WTC11 (cell line): ENCODE measurements around the gene KPNB1. TPM values are rescaled to one million over a fixed set of nuclear protein-coding genes. Genes with fewer than 3 reads are reported as not detected.

Experiments
- ATAC-seq: fragments of 200-7000 bp; cut with Tn5 transposase; 2 replicates; pipeline ENCODE4 v1.10.0; 2021; ENCODE audit warnings: mild to moderate bottlenecking, moderate library complexity
- CTCF ChIA-PET: fragments of 300-600 bp; sonication (Branson Sonifier 250); formaldehyde crosslinking; loops from one replicate; lab custom pipeline; 2021; ENCODE audit warnings: antibody characterized with exemption; lab: Charles Lee
- POLR2A ChIA-PET: fragments of 350-600 bp; sonication (Branson Sonifier 250); formaldehyde crosslinking; loops from one replicate; lab custom pipeline; 2021; ENCODE audit warnings: antibody characterized with exemption; lab: Charles Lee
- DNase-seq: peaks from one replicate; pipeline ENCODE4 v3.0.0; 2021; ENCODE audit warnings: low spot score
- H3K27ac Mint-ChIP-seq: 2 replicates; pipeline ENCODE4 v1.8.0; 2021; ENCODE audit warnings: mixed read lengths
- H3K27me3 Mint-ChIP-seq: 2 replicates; pipeline ENCODE4 v1.8.0; 2021; ENCODE audit warnings: low read depth, mild to moderate bottlenecking, moderate library complexity, mixed read lengths
- H3K36me3 Mint-ChIP-seq: 2 replicates; pipeline ENCODE4 v1.8.0; 2021; ENCODE audit warnings: mixed read lengths
- H3K4me1 Mint-ChIP-seq: 2 replicates; pipeline ENCODE4 v1.8.0; 2022; ENCODE audit warnings: mixed read lengths
- H3K4me3 Mint-ChIP-seq: 2 replicates; pipeline ENCODE4 v1.8.0; 2021; ENCODE audit warnings: mild to moderate bottlenecking, moderate library complexity, mixed read lengths
- H3K9me3 Mint-ChIP-seq: 2 replicates; pipeline ENCODE4 v1.8.0; 2021; ENCODE audit warnings: mixed read lengths
- MXD4 ChIP-seq: fragments of 250-450 bp; sonication (Bioruptor Pico); IDR thresholded peaks from 2 replicates; pipeline ENCODE4 v1.8.0; 2021; ENCODE audit warnings: mild to moderate bottlenecking, moderate library complexity, borderline replicate concordance
- OVOL2 ChIP-seq: fragments of 250-450 bp; sonication (Bioruptor Pico); IDR thresholded peaks from 2 replicates; pipeline ENCODE4 v1.9.0; 2021; ENCODE audit warnings: mild to moderate bottlenecking, borderline replicate concordance
- SP1 ChIP-seq: sonication (generic); formaldehyde crosslinking; conservative IDR thresholded peaks from 2 replicates; pipeline ENCODE4 v1.8.1; 2022; ENCODE audit warnings: missing genetic modification reagents
- ZNF121 ChIP-seq: sonication (generic); formaldehyde crosslinking; IDR thresholded peaks from 2 replicates; pipeline ENCODE4 v1.8.0; 2023; ENCODE audit warnings: missing genetic modification reagents
- ZNF138 ChIP-seq: sonication (generic); formaldehyde crosslinking; conservative IDR thresholded peaks from 2 replicates; pipeline ENCODE4 v1.8.1; 2022; ENCODE audit warnings: mild to moderate bottlenecking, moderate library complexity, missing genetic modification reagents
- ZNF416 ChIP-seq: fragments of 250-450 bp; sonication (Bioruptor Pico); IDR thresholded peaks from 2 replicates; pipeline ENCODE4 v1.9.0; 2021; ENCODE audit warnings: mild to moderate bottlenecking, inconsistent platforms
- total RNA-seq: library from RNA; stranded (reverse); gene quantifications from 3 replicates; pipeline ENCODE4 v1.2.3, GENCODE V29; 2021
- TF ChIP-seq, protein P1 (sequence below): sonication (generic); formaldehyde crosslinking; IDR thresholded peaks from 2 replicates; pipeline ENCODE4 v1.8.1; 2022; ENCODE audit warnings: low read depth, mild to moderate bottlenecking, moderate library complexity, missing genetic modification reagents, borderline replicate concordance
- TF ChIP-seq, protein P2 (sequence below): fragments of 250-450 bp; sonication (Bioruptor Pico); IDR thresholded peaks from 2 replicates; pipeline ENCODE4 v1.8.0; 2021; ENCODE audit warnings: mild to moderate bottlenecking
- TF ChIP-seq, protein P3 (sequence below): sonication (generic); formaldehyde crosslinking; IDR thresholded peaks from 2 replicates; pipeline ENCODE4 v1.8.1; 2023; ENCODE audit warnings: mild to moderate bottlenecking, moderate library complexity, missing genetic modification reagents
- TF ChIP-seq, protein P4 (sequence below): fragments of 250-450 bp; sonication (Bioruptor Pico); IDR thresholded peaks from 2 replicates; pipeline ENCODE4 v1.9.0; 2021; ENCODE audit warnings: mild to moderate bottlenecking
- TF ChIP-seq, protein P5 (sequence below): sonication (generic); formaldehyde crosslinking; conservative IDR thresholded peaks from 2 replicates; pipeline ENCODE4 v1.8.1; 2023; ENCODE audit warnings: mild to moderate bottlenecking, low read depth, missing genetic modification reagents, moderate library complexity
- TF ChIP-seq, protein P6 (sequence below): fragments of 200-600 bp; IDR thresholded peaks from 2 replicates; pipeline ENCODE4 v1.8.0; 2022; ENCODE audit warnings: antibody characterized with exemption

The KPNB1 gene
- total RNA-seq, 1 experiment from 2014 or later = 506 TPM

DNA sequence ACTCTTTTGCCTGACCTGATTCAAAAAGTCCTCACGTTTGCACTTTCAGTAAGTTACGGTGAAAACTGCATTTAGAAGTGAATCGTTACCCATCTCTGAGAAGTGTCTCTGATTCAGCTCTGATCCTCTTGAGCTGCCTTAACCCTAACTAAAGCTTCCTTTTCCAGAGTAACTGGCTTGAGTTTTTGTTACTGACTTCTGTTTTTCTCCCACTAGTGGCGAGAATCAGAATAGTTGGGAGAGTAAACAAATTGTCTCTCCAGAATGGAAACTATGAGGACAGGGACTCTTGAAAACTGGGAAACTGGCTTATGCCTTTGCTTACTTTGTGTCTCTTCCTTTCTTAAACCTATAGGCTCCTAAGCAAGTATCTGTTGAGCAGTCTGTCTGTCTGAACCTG is 31.3 kb upstream of the KPNB1 start (continued):
- TF ChIP-seq, protein P1, sequence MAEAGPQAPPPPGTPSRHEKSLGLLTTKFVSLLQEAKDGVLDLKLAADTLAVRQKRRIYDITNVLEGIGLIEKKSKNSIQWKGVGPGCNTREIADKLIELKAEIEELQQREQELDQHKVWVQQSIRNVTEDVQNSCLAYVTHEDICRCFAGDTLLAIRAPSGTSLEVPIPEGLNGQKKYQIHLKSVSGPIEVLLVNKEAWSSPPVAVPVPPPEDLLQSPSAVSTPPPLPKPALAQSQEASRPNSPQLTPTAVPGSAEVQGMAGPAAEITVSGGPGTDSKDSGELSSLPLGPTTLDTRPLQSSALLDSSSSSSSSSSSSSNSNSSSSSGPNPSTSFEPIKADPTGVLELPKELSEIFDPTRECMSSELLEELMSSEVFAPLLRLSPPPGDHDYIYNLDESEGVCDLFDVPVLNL (CRISPR knock-in tag) = no peak
- no peak for TF ChIP-seq SP1 (CRISPR knock-in tag)

DNA sequence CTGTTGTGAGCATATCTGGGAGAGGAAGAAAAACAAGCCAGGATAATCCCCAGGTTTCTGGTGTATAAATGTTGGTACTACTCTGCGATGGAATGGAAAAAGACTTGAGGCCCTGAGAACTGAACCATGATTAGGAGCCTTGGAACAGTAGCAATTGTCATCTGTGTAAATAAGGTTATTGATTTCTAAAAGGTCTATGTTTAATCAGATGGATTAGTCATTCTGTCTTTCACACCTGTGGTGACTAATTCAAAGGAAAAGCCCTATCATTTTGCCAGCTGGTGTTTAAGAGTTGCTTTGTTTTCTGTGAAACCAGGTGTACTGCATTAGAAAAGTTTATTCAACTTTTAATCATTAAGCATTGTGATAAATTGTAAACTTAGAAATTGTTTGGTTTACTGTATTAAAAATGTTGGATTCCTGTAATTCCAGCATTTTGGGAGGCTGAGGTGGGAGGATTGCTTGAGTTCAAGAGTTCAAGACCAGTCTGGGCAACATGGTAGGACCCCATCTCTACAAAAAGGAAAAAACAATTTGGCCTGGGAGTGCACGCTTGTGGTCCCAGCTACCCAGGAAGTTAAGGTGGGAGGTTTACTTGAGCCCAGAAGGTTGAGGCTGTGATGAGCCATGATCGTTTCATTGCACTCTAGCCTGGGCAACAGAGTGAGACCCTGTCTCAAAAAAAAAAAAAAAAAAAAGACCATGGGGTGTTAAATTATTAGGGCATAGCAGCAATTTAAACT is 29.0 kb upstream of the KPNB1 start:
- ATAC-seq = no peak
- CTCF ChIA-PET = interaction anchor here (0.7 kb wide), 1 partner anchor 9 kb away, joined by 3 read pairs; no protein-coding TSS in a partner anchor

DNA sequence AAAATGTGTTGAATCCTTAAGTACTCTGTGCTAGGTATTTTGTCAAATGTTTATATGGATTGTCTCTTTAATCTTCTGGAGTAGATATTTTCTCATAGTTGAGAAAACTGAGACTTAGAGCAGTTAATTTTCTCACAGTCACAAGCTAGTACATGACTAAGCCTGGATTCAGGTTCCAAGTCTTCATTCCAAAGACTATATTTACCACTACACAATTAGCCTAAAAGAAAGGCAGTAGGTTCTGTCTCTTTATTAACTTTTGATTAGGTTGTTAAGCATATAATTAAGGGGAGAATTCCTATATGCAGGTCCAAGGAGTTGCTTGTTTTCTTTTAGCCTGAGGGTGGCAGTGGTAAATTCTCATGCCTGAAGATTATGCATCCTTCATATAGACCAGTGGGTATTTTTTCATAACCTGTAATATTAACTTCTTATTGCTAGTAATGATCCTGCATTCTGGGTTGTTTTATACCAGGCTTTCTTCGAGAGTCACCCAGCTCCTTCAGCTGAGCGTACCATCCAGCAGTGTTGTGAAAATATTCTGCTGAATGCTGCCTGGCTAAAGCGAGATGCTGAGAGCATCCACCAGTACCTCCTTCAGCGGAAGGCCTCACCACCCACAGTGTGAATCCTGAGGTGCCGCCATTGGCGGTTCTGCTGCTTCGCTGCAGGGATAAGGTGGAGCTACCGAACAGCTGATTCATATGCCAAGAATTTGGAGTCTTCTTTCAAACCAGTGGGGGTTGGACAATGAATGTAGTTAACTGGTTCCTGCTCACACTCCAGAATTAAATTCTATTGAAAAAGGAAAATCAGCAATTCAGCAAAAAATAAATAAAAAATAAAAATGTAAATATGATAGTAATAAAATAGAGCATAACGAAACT is 28.2 kb upstream of the KPNB1 start:
- H3K36me3 Mint-ChIP-seq = peaks cover 40% of the 10 kb centered on the region
- TF ChIP-seq, protein P2, sequence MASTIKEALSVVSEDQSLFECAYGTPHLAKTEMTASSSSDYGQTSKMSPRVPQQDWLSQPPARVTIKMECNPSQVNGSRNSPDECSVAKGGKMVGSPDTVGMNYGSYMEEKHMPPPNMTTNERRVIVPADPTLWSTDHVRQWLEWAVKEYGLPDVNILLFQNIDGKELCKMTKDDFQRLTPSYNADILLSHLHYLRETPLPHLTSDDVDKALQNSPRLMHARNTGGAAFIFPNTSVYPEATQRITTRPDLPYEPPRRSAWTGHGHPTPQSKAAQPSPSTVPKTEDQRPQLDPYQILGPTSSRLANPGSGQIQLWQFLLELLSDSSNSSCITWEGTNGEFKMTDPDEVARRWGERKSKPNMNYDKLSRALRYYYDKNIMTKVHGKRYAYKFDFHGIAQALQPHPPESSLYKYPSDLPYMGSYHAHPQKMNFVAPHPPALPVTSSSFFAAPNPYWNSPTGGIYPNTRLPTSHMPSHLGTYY (CRISPR knock-in tag) = no peak
- TF ChIP-seq MXD4 (no peak), ZNF416 (CRISPR knock-in tag) (no peak), OVOL2 (CRISPR knock-in tag) (no peak), ZNF138 (CRISPR knock-in tag) (no peak)
- TF ChIP-seq, protein P3, sequence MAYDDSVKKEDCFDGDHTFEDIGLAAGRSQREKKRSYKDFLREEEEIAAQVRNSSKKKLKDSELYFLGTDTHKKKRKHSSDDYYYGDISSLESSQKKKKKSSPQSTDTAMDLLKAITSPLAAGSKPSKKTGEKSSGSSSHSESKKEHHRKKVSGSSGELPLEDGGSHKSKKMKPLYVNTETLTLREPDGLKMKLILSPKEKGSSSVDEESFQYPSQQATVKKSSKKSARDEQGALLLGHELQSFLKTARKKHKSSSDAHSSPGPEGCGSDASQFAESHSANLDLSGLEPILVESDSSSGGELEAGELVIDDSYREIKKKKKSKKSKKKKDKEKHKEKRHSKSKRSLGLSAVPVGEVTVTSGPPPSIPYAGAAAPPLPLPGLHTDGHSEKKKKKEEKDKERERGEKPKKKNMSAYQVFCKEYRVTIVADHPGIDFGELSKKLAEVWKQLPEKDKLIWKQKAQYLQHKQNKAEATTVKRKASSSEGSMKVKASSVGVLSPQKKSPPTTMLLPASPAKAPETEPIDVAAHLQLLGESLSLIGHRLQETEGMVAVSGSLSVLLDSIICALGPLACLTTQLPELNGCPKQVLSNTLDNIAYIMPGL (CRISPR knock-in tag) = no peak
- TF ChIP-seq, protein P4, sequence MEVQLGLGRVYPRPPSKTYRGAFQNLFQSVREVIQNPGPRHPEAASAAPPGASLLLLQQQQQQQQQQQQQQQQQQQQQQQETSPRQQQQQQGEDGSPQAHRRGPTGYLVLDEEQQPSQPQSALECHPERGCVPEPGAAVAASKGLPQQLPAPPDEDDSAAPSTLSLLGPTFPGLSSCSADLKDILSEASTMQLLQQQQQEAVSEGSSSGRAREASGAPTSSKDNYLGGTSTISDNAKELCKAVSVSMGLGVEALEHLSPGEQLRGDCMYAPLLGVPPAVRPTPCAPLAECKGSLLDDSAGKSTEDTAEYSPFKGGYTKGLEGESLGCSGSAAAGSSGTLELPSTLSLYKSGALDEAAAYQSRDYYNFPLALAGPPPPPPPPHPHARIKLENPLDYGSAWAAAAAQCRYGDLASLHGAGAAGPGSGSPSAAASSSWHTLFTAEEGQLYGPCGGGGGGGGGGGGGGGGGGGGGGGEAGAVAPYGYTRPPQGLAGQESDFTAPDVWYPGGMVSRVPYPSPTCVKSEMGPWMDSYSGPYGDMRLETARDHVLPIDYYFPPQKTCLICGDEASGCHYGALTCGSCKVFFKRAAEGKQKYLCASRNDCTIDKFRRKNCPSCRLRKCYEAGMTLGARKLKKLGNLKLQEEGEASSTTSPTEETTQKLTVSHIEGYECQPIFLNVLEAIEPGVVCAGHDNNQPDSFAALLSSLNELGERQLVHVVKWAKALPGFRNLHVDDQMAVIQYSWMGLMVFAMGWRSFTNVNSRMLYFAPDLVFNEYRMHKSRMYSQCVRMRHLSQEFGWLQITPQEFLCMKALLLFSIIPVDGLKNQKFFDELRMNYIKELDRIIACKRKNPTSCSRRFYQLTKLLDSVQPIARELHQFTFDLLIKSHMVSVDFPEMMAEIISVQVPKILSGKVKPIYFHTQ = no peak
- POLR2A ChIA-PET = no interaction called here
- H3K27ac Mint-ChIP-seq = peak overlapping the region; percentile 57
- H3K4me1 Mint-ChIP-seq = peaks cover 3% of the 10 kb centered on the region; the same call in 1 of the 2 replicates
- no peak overlapping the region for H3K4me3 Mint-ChIP-seq
- DNase-seq (peak; percentile 39), ATAC-seq (peak; percentile 84)
- H3K27me3 Mint-ChIP-seq = no peaks in the 10 kb centered on the region
- no peaks in the 10 kb centered on the region for H3K9me3 Mint-ChIP-seq
- CTCF ChIA-PET = no interaction called here

More for the DNA sequence above, 29.0 kb upstream of the KPNB1 start:
- no peaks in the 10 kb centered on the region for H3K27me3 Mint-ChIP-seq
- H3K4me1 Mint-ChIP-seq = peaks cover 3% of the 10 kb centered on the region; the same call in 1 of the 2 replicates
- H3K36me3 Mint-ChIP-seq = peaks cover 39% of the 10 kb centered on the region
- no peak overlapping the region for H3K4me3 Mint-ChIP-seq
- peak overlapping the region; percentile 64 for H3K27ac Mint-ChIP-seq
- no peaks in the 10 kb centered on the region for H3K9me3 Mint-ChIP-seq
- DNase-seq = no peak
- TF ChIP-seq, protein P5, sequence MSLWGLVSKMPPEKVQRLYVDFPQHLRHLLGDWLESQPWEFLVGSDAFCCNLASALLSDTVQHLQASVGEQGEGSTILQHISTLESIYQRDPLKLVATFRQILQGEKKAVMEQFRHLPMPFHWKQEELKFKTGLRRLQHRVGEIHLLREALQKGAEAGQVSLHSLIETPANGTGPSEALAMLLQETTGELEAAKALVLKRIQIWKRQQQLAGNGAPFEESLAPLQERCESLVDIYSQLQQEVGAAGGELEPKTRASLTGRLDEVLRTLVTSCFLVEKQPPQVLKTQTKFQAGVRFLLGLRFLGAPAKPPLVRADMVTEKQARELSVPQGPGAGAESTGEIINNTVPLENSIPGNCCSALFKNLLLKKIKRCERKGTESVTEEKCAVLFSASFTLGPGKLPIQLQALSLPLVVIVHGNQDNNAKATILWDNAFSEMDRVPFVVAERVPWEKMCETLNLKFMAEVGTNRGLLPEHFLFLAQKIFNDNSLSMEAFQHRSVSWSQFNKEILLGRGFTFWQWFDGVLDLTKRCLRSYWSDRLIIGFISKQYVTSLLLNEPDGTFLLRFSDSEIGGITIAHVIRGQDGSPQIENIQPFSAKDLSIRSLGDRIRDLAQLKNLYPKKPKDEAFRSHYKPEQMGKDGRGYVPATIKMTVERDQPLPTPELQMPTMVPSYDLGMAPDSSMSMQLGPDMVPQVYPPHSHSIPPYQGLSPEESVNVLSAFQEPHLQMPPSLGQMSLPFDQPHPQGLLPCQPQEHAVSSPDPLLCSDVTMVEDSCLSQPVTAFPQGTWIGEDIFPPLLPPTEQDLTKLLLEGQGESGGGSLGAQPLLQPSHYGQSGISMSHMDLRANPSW (CRISPR knock-in tag) = no peak
- TF ChIP-seq, protein P6, sequence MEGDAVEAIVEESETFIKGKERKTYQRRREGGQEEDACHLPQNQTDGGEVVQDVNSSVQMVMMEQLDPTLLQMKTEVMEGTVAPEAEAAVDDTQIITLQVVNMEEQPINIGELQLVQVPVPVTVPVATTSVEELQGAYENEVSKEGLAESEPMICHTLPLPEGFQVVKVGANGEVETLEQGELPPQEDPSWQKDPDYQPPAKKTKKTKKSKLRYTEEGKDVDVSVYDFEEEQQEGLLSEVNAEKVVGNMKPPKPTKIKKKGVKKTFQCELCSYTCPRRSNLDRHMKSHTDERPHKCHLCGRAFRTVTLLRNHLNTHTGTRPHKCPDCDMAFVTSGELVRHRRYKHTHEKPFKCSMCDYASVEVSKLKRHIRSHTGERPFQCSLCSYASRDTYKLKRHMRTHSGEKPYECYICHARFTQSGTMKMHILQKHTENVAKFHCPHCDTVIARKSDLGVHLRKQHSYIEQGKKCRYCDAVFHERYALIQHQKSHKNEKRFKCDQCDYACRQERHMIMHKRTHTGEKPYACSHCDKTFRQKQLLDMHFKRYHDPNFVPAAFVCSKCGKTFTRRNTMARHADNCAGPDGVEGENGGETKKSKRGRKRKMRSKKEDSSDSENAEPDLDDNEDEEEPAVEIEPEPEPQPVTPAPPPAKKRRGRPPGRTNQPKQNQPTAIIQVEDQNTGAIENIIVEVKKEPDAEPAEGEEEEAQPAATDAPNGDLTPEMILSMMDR = no peak
- peak; percentile 69; the same call in 1 of the 2 replicates for TF ChIP-seq ZNF121 (CRISPR knock-in tag)
- TF ChIP-seq, all 79 proteins: peak for 1
- POLR2A ChIA-PET = interaction anchor here (1.4 kb wide), 1 partner anchor 28 kb away, joined by 3 read pairs; the partner anchor contains the start of gene KPNB1
